HFF-Myc (cell line): Measurements from ENCODE around the gene SUCLG2.

Source experiments
- DNase-seq: peaks from one replicate; pipeline ENCODE4 v3.0.0-alpha.2; 2011; ENCODE audit warnings: low read depth; ENCODE audit errors: extremely low read depth
- H3K4me3 ChIP-seq: replicated peaks from 2 replicates; pipeline ENCODE4 v1.5.1; 2011; ENCODE audit warnings: low read depth, mild to moderate bottlenecking, control low read depth, low read length
- TF ChIP-seq, protein P1 (sequence below): IDR thresholded peaks from 2 replicates; pipeline ENCODE4 v1.5.1; 2012; ENCODE audit warnings: mild to moderate bottlenecking, low read depth, low read length, control low read depth; ENCODE audit errors: missing control alignments

Gene SUCLG2

DNA sequence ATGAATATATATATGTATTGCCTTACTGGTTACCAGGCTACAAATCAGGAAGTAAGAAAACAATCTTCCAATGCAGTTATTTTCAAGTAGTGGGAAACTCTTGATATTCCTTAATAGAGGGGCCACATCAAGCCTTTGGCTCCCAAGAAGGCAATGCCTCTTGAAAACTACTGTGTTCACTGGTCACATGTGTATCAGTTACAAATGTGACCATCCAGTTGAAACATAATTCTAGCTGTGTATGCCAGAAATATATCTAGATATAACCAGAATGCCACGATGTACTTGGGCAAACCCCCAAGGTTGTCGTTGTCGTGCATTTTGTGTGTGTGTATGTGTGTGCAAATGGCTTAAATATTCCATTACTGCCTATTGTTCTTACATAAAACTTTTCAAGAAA lies 200.8 kb downstream of the SUCLG2 start:
- no peak for DNase-seq
- H3K4me3 ChIP-seq: no peak overlapping the region
- TF ChIP-seq, protein P1, sequence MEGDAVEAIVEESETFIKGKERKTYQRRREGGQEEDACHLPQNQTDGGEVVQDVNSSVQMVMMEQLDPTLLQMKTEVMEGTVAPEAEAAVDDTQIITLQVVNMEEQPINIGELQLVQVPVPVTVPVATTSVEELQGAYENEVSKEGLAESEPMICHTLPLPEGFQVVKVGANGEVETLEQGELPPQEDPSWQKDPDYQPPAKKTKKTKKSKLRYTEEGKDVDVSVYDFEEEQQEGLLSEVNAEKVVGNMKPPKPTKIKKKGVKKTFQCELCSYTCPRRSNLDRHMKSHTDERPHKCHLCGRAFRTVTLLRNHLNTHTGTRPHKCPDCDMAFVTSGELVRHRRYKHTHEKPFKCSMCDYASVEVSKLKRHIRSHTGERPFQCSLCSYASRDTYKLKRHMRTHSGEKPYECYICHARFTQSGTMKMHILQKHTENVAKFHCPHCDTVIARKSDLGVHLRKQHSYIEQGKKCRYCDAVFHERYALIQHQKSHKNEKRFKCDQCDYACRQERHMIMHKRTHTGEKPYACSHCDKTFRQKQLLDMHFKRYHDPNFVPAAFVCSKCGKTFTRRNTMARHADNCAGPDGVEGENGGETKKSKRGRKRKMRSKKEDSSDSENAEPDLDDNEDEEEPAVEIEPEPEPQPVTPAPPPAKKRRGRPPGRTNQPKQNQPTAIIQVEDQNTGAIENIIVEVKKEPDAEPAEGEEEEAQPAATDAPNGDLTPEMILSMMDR: no peak

DNA sequence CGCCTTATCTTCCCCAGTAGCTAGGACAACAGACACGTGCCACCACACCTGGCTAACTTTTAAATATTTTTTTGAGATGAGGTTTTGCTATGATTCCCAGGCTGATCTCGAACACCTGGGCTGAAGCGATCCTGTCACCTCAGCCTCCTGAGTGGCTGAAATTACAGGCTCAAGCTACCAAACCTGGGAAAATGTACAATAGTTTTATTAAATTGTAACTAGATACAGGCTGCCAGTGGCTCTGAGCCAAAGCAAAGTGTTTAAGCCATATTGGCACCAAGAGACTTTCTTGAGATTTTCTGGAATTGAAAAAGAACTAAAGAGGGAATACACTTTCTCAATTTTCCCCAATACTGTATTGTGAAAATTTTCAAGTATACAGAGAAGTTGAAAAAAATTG lies 204.3 kb downstream of the SUCLG2 start:
- TF ChIP-seq, protein P1: no peak
- H3K4me3 ChIP-seq: no peak overlapping the region
- DNase-seq: no peak

DNA sequence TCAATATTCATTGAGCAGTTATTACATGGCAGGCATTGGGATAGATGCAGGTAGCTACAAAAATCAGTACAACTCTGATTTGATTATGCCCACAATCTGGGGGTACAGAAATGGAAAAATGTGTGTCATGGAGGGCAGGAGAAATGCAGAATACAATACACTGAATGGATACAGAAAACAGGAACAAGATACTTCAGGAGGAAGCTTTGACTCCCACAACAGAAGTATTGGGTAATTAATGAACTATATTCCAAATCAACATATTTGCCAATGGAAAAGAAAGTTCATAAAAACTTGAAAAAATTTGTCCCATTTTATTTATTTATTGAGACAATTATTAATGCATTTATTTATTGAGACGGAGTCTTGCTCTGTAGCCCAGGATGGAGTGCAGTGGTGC lies 207.0 kb downstream of the SUCLG2 start:
- TF ChIP-seq, protein P1: no peak
- no peak overlapping the region for H3K4me3 ChIP-seq
- DNase-seq: no peak

DNA sequence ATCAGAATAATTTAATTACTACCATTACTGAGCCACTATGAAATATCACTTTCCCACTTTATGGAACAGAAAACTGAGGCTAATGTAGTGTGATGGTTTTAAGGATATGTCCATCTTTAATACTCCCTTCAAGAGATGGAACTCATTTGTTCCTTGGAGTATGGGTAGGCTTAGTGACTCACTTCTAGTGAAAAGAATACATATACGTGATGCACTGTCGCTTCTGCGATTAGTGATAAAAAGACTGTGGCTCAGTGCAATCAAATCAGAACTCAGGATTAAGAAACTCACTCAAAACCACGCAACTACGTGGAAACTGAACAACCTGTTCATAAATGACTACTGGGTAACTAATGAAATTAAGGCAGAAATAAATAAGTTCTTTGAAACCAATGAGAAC lies 216.6 kb downstream of the SUCLG2 start:
- no peak overlapping the region for H3K4me3 ChIP-seq
- no peak for DNase-seq
- TF ChIP-seq, protein P1: no peak

DNA sequence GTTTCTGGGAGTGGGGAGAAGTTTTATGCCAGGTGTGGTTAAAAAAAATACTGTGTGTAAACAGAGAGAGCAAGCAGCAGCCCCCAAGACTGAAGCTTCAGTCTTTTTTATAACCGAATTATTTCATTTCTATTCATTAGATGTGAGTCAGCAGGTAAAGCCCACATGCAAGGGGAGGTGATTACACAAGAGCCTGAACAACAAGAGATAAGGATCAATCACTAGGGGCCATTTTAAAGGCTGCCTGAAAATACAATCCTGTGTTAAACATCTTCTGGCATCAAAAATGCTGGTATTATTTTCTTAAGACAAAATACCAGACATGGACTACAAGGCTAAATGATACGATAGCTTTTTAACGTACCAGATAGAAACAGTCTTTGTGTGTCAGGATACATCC lies 217.3 kb downstream of the SUCLG2 start:
- TF ChIP-seq, protein P1: no peak
- H3K4me3 ChIP-seq: no peak overlapping the region
- DNase-seq: no peak

DNA sequence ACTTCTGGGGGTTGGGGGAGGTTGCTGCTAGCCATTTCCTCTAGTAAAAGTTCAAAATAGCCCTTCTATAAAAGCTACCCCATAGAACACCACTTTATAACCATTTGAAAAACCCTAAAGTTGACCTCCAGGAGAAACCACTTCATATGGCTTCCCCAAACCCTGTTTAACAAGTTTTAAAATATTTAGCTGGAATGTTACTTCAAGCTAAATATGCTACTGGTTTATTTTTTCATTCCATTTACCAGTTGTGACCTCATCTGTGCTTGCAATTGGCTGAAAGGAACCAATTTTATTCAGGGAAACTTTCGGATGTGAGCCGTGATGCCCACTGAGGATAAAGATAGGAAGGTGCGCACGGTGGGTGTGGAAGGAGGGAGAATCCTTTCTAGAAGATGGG lies 221.3 kb downstream of the SUCLG2 start:
- TF ChIP-seq, protein P1: no peak
- no peak for DNase-seq
- H3K4me3 ChIP-seq: no peak overlapping the region

DNA sequence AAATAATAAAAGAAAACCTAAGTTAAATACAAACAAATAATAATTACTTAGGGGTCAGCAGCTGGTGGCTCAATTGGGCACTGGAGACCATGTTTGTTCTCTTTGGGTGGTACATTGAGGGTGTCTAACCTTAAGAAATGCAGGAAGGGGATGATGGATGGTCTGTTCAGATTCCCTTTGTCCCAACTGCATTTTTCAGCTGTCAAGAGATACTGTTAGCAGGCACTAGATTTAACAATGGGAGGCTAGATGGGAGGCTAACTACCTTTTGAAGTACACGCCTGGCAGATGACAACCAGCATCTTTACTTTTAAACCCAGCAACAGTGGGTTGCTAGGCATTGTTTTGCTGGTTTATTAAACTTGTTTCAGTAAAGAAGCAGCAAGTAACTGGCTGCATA lies 222.5 kb downstream of the SUCLG2 start:
- no peak for DNase-seq
- no peak overlapping the region for H3K4me3 ChIP-seq
- TF ChIP-seq, protein P1: no peak
